AML-193 (cell line): ENCODE data around the gene SOX6.
"Not testable (repeated sequence)": the region's sequence is repeated elsewhere in the genome, so short reads cannot be mapped to it uniquely, and the experiment has no call there.

ENCODE experiments used
- DNase-seq, 2 experiments: peaks; one replicate each; lab custom pipeline; 2025; lab: John Stamatoyannopoulos, UW

The SOX6 gene

DNA sequence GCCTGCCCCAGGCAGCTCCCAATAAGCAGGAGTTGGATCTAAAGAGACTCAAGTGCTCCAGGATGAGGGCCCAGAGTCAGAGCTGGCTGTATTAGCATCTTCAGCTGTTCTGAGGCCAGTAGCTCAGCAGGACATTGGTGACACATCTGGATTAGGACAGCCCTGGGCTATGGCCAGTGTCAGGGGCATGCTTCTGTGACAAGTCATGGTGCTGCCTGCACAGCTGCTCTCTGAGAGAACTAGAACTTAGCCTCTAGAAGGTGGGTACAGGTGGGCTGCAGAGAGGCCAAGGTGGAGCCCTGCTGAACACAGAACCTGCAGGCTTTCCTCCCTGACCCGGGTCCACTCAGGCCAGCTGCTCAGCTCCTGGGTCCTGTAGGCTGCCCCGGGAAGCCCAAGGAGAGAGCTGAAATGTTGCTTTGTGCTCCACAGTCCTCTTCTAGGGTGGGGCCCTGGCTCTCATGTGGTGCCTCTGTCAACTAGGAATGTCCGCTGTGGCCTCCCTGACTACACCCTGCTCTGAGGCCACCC is 426.9 kb downstream of the SOX6 start:
- no peak for DNase-seq

DNA sequence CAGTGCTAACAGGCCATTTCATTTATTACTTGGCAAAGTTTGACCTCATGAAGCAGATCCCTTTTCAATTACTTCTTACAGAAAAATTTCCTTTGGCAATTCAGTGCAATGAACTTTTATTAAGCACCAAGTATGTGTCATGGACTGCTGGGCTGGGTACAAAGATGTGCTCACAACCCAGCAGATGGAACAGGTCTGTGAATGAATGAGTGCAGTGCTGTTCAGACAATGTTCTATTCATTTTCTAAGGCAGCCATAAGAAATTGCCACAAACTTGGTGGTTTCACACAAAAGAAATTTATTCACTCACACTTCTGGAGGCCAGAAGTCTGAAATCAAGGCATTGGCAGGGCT is 428.5 kb downstream of the SOX6 start:
- no peak for DNase-seq

DNA sequence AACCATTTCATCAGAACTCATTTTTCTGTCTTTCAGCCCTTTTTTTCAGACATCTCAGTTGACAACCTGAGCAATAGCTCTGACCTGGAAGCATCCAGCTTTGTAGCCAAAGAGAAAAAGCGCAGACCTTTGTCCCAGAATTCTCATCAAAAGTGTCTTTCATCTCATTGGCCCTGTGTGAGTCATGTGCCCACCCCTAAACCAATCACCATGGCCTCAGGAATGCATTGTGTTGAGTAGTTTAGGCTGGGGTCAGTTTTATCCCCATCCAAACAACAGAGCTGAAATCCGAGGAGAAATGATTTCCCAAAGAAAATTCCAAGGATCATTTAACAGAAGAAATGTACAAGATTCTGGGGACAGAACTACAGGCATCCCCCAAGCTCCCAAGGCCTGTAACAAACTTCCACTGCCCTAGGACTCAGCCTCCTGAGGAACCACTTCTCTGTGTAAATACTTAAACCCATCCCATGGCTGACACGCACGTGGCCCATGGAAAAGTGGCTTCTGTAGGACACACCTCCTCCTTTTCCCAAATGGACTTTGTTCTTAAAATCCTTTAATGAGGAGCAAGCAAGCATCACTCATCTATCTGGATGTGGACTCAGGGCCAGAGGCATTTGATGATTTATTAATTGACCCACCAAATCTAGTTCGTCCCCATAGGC is 429.0 kb downstream of the SOX6 start:
- no peak for DNase-seq

GRCh38 chr11:15926071-15926470 is 430.3 kb downstream of the SOX6 start:
- no peak for DNase-seq

DNA sequence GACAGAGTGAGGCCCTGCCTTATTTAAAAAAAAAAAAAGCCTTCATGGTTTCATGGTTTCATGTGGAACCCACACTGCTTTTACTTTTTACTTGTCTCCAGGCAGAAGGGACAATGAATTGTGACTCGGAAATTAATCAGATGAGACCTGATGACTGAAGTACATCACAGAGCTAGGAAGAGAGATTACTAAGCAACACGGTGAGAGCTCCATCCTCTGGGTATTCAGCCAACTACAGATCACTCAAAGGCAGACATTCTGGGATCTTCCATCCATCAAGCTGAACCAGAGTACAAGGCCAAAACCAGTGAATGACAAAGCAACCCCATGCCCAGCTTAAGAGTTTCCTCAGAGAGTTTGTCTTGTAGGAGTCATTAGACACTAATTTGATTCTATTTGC is 433.2 kb downstream of the SOX6 start:
- DNase-seq = no peak

DNA sequence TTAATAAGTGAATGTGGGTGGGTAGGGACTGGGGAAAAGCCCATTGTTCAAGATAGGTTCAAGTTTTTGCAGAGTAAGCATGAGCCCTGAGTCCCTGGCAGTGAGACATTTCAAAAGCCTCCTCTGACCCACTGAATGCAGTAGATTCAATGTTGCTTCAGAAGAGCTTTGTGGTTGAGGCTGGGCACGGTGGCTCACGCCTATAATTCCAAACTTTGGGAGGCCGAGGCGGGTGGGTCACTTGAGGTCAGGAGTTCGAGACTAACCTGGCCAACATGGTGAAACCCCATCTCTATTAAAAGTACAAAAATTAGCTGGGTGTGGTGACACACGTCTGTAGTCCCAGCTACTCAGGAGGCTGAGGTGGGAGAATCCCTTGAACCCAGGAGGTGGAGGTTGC is 433.6 kb downstream of the SOX6 start:
- DNase-seq = not testable (repeated sequence)

- no peak for DNase-seq
Measured at GRCh38 chr11:15920856-15921629, 435.3 kb downstream of the SOX6 start.

- no peak for DNase-seq
Measured at GRCh38 chr11:15918674-15919073, 437.7 kb downstream of the SOX6 start.

DNA sequence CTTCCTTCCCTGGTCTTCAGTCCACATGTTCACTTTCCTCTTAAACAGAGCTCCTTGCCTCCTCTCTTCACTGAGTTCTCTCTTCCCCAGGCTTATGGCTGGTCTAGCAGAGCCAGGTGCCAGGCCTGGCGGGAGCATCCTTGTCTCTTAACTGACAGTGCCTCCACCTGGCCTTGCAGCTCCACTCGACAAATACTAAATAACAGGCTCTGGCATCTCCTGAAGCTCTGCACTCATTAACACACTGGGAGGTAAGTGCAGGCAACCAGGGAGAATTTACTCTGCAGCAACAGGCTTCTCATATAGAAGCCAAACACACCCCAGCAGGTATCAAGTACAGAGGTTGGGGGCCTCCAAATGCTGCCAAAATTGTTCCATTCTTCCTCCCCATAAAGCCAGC is 438.1 kb downstream of the SOX6 start:
- no peak for DNase-seq
